ENCODE measurements around the gene AKIRIN1. TPM values are rescaled to one million over a fixed set of nuclear protein-coding genes. Genes with fewer than 3 reads are reported as not detected.

The AKIRIN1 gene
- total and polyA plus RNA-seq, 2 donors (not counting 1 experiment from before 2014, with no cell fraction given): 41.0 to 66.7 TPM

- TF ChIP-seq EZH2 (IDR thresholded peaks at IDR 0.05; ENCODE audit: low read length, missing control alignments): no peak
- TF ChIP-seq, protein P1, sequence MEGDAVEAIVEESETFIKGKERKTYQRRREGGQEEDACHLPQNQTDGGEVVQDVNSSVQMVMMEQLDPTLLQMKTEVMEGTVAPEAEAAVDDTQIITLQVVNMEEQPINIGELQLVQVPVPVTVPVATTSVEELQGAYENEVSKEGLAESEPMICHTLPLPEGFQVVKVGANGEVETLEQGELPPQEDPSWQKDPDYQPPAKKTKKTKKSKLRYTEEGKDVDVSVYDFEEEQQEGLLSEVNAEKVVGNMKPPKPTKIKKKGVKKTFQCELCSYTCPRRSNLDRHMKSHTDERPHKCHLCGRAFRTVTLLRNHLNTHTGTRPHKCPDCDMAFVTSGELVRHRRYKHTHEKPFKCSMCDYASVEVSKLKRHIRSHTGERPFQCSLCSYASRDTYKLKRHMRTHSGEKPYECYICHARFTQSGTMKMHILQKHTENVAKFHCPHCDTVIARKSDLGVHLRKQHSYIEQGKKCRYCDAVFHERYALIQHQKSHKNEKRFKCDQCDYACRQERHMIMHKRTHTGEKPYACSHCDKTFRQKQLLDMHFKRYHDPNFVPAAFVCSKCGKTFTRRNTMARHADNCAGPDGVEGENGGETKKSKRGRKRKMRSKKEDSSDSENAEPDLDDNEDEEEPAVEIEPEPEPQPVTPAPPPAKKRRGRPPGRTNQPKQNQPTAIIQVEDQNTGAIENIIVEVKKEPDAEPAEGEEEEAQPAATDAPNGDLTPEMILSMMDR (conservative IDR thresholded peaks at IDR 0.05 in 1 of 2, IDR thresholded peaks at IDR 0.05 in 1 of 2; ENCODE audit: low read depth in 1 of 2, low read length in 2 of 2): no peak
- no peak overlapping the region for H3K4me3 ChIP-seq (replicated peaks in 1 of 4; ENCODE audit: control extremely low read depth in 1 of 4, insufficient read depth in 1 of 4, low read depth in 3 of 4, low read length in 4 of 4)
- H4K20me1 ChIP-seq (ENCODE audit: control insufficient read depth, extremely low read depth, insufficient read depth, low read length): no peaks in the 10 kb centered on the region
- no peaks in the 10 kb centered on the region for H3K9me3 ChIP-seq (ENCODE audit: control insufficient read depth, insufficient read depth, low read depth, low read length)
- H3K27me3 ChIP-seq (ENCODE audit: control insufficient read depth, insufficient read depth, low read length): no peaks in the 10 kb centered on the region
- H3K27ac ChIP-seq (ENCODE audit: insufficient read depth, low read length): no peak overlapping the region
- peak in 1 of 2 donors; percentile 18 for DNase-seq (ENCODE audit: low read depth in 2 of 2)
- H3K9ac ChIP-seq (ENCODE audit: insufficient read depth, low read length): no peak overlapping the region
- H3K36me3 ChIP-seq (ENCODE audit: control insufficient read depth, insufficient read depth, low read length): no peaks in the 10 kb centered on the region
- H3K4me2 ChIP-seq (ENCODE audit: extremely low read depth, insufficient read depth, low read length): no peak overlapping the region
- H3K4me1 ChIP-seq (ENCODE audit: control insufficient read depth, extremely low read depth, insufficient read depth, low read length): no peaks in the 10 kb centered on the region
- H3K79me2 ChIP-seq (ENCODE audit: control insufficient read depth, insufficient read depth, low read length): no peaks in the 10 kb centered on the region
- no peak overlapping the region for H2AFZ ChIP-seq (ENCODE audit: low read length)
These were observed 37.6 kb upstream of the AKIRIN1 start for GRCh38 chr1:38953433-38953860.

DNA sequence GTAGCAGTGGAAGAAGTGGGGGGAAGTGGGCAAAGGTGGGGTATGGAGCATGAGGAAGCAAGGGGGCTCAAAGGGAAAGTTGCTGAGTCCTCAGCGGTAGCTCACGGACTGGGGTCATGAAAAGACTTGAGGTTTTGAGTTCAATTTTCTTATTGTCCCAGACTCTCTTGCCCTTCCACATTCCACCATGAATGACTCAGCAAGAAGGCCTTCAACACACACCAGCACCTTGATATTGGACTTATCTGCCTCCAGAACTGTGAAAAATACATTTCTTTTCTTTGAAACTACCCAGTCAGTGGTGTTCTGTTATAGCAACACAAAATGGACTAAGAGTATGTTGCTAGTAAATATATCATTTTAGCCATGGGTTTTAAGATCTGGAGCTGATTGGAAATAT, 32.1 kb upstream of the AKIRIN1 start:
- H3K9me3 ChIP-seq (ENCODE audit: control insufficient read depth, insufficient read depth, low read depth, low read length): no peaks in the 10 kb centered on the region
- no peak overlapping the region for H2AFZ ChIP-seq (ENCODE audit: low read length)
- H3K27ac ChIP-seq (ENCODE audit: insufficient read depth, low read length): no peak overlapping the region
- no peaks in the 10 kb centered on the region for H3K27me3 ChIP-seq (ENCODE audit: control insufficient read depth, insufficient read depth, low read length)
- H3K9ac ChIP-seq (ENCODE audit: insufficient read depth, low read length): no peak overlapping the region
- TF ChIP-seq EZH2 (IDR thresholded peaks at IDR 0.05; ENCODE audit: low read length, missing control alignments): no peak
- TF ChIP-seq, protein P1 (conservative IDR thresholded peaks at IDR 0.05 in 1 of 2, IDR thresholded peaks at IDR 0.05 in 1 of 2; ENCODE audit: low read depth in 1 of 2, low read length in 2 of 2): no peak
- no peak overlapping the region for H3K4me2 ChIP-seq (ENCODE audit: extremely low read depth, insufficient read depth, low read length)
- H4K20me1 ChIP-seq (ENCODE audit: control insufficient read depth, extremely low read depth, insufficient read depth, low read length): no peaks in the 10 kb centered on the region
- peaks cover 2% of the 10 kb centered on the region for H3K4me1 ChIP-seq (ENCODE audit: control insufficient read depth, extremely low read depth, insufficient read depth, low read length)
- no peaks in the 10 kb centered on the region for H3K79me2 ChIP-seq (ENCODE audit: control insufficient read depth, insufficient read depth, low read length)
- DNase-seq (ENCODE audit: low read depth in 2 of 2): peak in 1 of 2 donors; percentile 78
- H3K36me3 ChIP-seq (ENCODE audit: control insufficient read depth, insufficient read depth, low read length): no peaks in the 10 kb centered on the region
- no peak overlapping the region for H3K4me3 ChIP-seq (replicated peaks in 1 of 4; ENCODE audit: control extremely low read depth in 1 of 4, insufficient read depth in 1 of 4, low read depth in 3 of 4, low read length in 4 of 4)

DNA sequence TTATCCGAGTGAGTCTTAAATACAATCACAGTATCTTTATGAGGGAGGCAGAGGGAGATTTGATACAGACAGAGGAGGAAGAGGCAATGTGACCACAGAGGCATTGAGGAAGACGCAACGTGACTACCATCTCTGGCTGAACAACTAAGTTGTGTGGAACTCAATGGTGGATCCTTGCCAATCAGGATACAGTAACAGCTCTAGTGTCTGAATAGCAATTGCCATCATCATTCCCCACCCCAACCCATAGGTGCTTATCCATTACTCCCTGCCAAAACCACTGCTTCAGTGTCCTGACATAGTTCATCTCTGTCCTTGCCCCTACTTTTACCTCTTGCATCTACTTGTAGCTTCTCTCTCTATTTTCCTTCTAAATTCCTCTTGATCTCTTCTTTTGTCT, 29.0 kb upstream of the AKIRIN1 start:
- Histone ChIP-seq H3K27ac (ENCODE audit: insufficient read depth, low read length) (no peak overlapping the region), H4K20me1 (ENCODE audit: control insufficient read depth, extremely low read depth, insufficient read depth, low read length) (no peaks in the 10 kb centered on the region), H3K9me3 (ENCODE audit: control insufficient read depth, insufficient read depth, low read depth, low read length) (no peaks in the 10 kb centered on the region), H3K36me3 (ENCODE audit: control insufficient read depth, insufficient read depth, low read length) (no peaks in the 10 kb centered on the region), H3K4me3 (replicated peaks in 1 of 4; ENCODE audit: control extremely low read depth in 1 of 4, insufficient read depth in 1 of 4, low read depth in 3 of 4, low read length in 4 of 4) (no peak overlapping the region), H3K27me3 (ENCODE audit: control insufficient read depth, insufficient read depth, low read length) (no peaks in the 10 kb centered on the region), H3K4me2 (ENCODE audit: extremely low read depth, insufficient read depth, low read length) (no peak overlapping the region), H3K9ac (ENCODE audit: insufficient read depth, low read length) (no peak overlapping the region), H3K79me2 (ENCODE audit: control insufficient read depth, insufficient read depth, low read length) (no peaks in the 10 kb centered on the region), H2AFZ (ENCODE audit: low read length) (no peak overlapping the region), H3K4me1 (ENCODE audit: control insufficient read depth, extremely low read depth, insufficient read depth, low read length) (peaks cover 2% of the 10 kb centered on the region)
- no peak for TF ChIP-seq EZH2 (IDR thresholded peaks at IDR 0.05; ENCODE audit: low read length, missing control alignments)
- TF ChIP-seq, protein P1 (conservative IDR thresholded peaks at IDR 0.05 in 1 of 2, IDR thresholded peaks at IDR 0.05 in 1 of 2; ENCODE audit: low read depth in 1 of 2, low read length in 2 of 2): no peak
- peak; percentile 28 to 87 for DNase-seq (ENCODE audit: low read depth in 2 of 2)

Data from fibroblast of lung (primary cell).